Mesodermal cell (in vitro differentiated cells): ENCODE results near the gene DACH1.

Experiments used
- H3K27ac ChIP-seq: 2 replicates; pipeline ENCODE4 v1.7.0; 2013; ENCODE audit warnings: mild to moderate bottlenecking, low read depth, low read length, moderate library complexity; ENCODE audit not compliant: severe bottlenecking
- H3K36me3 ChIP-seq: 2 replicates; pipeline ENCODE4 v1.7.1; 2013; ENCODE audit warnings: mild to moderate bottlenecking, low read length, moderate library complexity; ENCODE audit not compliant: control insufficient read depth, insufficient read depth
- H3K4me1 ChIP-seq: one replicate; pipeline ENCODE4 v1.7.1; 2013; ENCODE audit warnings: mild to moderate bottlenecking, low read length; ENCODE audit not compliant: insufficient read depth, control insufficient read depth, poor library complexity, severe bottlenecking
- H3K4me3 ChIP-seq: 2 replicates; pipeline ENCODE4 v1.7.0; 2013; ENCODE audit warnings: low read length, control low read depth, mild to moderate bottlenecking; ENCODE audit not compliant: insufficient read depth, poor library complexity, severe bottlenecking; ENCODE audit errors: extremely low read depth
- H3K9me3 ChIP-seq: 2 replicates; pipeline ENCODE4 v1.7.1; 2013; ENCODE audit warnings: mild to moderate bottlenecking, low read length, moderate library complexity; ENCODE audit not compliant: control insufficient read depth
- WGBS, 2 experiments: methylation state at CpG; one replicate each; pipeline ENCODE4 v1.1.5; 2013; ENCODE audit warnings: missing lambda C conversion rate in 2 of 2; ENCODE audit not compliant: insufficient coverage in 2 of 2; 5-methylcytosine and 5-hydroxymethylcytosine counted together

DACH1 gene

DNA sequence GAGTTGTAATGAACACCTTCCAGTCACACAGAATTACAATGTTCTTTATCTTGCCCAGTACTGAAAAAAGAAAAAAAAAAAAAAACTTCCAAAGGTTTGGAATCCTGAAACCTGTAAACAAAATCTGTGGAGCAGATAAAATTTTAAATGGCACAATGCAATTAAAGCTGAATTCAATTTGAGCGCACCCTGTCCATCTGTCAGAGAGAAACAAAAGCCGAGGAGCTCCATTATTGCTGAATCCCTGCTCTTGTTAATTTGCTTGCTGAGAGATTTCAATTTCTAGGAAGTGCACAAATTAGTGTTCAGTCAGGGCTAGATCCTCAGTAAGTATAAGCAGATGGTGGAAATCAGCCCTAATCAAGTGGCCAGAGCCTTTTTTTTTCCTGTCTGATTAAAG is 65.2 kb downstream of the DACH1 start:
- no peak overlapping the region for H3K27ac ChIP-seq
- no peaks in the 10 kb centered on the region for H3K36me3 ChIP-seq
- no peaks in the 10 kb centered on the region for H3K4me1 ChIP-seq
- H3K9me3 ChIP-seq = no peaks in the 10 kb centered on the region
- H3K4me3 ChIP-seq = no peak overlapping the region
- WGBS, 2 experiments = 85 to 100% methylated on average over 2 of the region's 2 CpGs

DNA sequence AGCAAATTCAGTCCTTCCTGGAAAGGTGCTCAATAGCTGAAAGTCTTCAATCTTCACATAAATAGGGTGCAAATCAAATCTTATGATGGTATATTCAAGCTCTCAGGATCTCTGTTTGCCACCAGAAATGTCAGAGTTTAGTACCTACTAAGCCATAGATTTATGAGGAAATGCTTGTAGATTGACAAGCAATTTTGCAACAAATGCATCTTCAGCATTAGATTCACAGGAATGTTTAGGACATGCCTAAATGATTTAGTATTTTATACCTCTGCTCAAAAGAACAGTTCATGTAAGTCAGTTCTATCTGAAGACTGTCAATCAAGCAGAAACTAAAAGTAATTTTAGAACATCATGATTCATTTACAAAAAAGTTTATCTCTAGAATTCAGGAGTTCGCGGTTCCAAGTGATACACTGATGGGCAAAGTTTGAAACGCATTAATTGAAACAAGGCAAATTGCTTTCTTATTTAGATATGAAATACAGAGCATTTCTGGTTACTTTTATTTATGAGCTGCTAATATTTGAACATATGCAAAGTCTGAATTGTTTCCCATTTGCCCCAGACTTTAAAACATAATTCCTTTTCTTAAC is 65.7 kb downstream of the DACH1 start:
- Histone ChIP-seq H3K9me3 (no peaks in the 10 kb centered on the region), H3K4me3 (no peak overlapping the region), H3K36me3 (no peaks in the 10 kb centered on the region), H3K4me1 (no peaks in the 10 kb centered on the region), H3K27ac (no peak overlapping the region)
- WGBS, 2 experiments = no CpG with 5 or more reads among the region's 3 CpGs

GRCh38 chr13:71799324-71799723 is 67.7 kb downstream of the DACH1 start:
- Histone ChIP-seq H3K9me3 (no peaks in the 10 kb centered on the region), H3K36me3 (no peaks in the 10 kb centered on the region), H3K27ac (no peak overlapping the region), H3K4me3 (no peak overlapping the region), H3K4me1 (no peaks in the 10 kb centered on the region)
- 80 to 94% methylated on average over 2 to 3 of the region's 4 CpGs for WGBS, 2 experiments

- Histone ChIP-seq H3K4me1 (no peaks in the 10 kb centered on the region), H3K4me3 (no peak overlapping the region), H3K9me3 (no peaks in the 10 kb centered on the region), H3K36me3 (no peaks in the 10 kb centered on the region), H3K27ac (no peak overlapping the region)
- WGBS, 2 experiments = no CpG with 5 or more reads among the region's 1 CpG
Measured at GRCh38 chr13:71798707-71799106, 68.3 kb downstream of the DACH1 start.

DNA sequence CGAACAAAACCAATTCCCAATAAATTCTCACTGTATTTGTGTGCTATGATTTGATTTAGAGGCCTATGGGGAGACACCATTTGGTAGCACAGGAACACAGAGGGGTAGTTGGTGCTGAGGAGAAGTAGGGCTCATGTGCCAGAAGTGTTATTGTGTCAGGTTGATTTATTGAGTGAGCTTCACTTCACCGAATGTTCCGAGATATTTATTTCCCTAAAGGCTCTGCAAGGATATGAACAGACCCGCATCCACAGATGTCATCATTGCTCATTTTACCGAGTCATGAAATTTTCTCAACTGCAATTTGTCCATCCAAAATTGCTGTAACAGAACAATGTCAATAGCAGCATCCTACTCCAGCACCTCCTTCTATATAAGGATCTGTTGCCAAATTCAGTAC is 69.5 kb downstream of the DACH1 start:
- Histone ChIP-seq H3K9me3 (no peaks in the 10 kb centered on the region), H3K36me3 (no peaks in the 10 kb centered on the region), H3K4me3 (no peak overlapping the region), H3K27ac (no peak overlapping the region), H3K4me1 (no peaks in the 10 kb centered on the region)
- WGBS, 2 experiments = 89 to 100% methylated on average over 4 of the region's 5 CpGs

GRCh38 chr13:71789693-71790329 is 77.2 kb downstream of the DACH1 start:
- H3K36me3 ChIP-seq = no peaks in the 10 kb centered on the region
- no peak overlapping the region for H3K4me3 ChIP-seq
- H3K9me3 ChIP-seq = no peaks in the 10 kb centered on the region
- no peak overlapping the region for H3K27ac ChIP-seq
- no peaks in the 10 kb centered on the region for H3K4me1 ChIP-seq
- no CpG with 5 or more reads among the region's 5 CpGs for WGBS, 2 experiments

GRCh38 chr13:71789037-71789436 is 78.0 kb downstream of the DACH1 start:
- no peak overlapping the region for H3K4me3 ChIP-seq
- H3K4me1 ChIP-seq = no peaks in the 10 kb centered on the region
- H3K27ac ChIP-seq = no peak overlapping the region
- no peaks in the 10 kb centered on the region for H3K9me3 ChIP-seq
- H3K36me3 ChIP-seq = no peaks in the 10 kb centered on the region

GRCh38 chr13:71787414-71787813 is 79.6 kb downstream of the DACH1 start:
- Histone ChIP-seq H3K4me3 (no peak overlapping the region), H3K9me3 (no peaks in the 10 kb centered on the region), H3K4me1 (no peaks in the 10 kb centered on the region), H3K36me3 (no peaks in the 10 kb centered on the region), H3K27ac (peak overlapping the region; percentile 69)
- 85 to 91% methylated on average over 3 to 7 of the region's 9 CpGs for WGBS, 2 experiments

DNA sequence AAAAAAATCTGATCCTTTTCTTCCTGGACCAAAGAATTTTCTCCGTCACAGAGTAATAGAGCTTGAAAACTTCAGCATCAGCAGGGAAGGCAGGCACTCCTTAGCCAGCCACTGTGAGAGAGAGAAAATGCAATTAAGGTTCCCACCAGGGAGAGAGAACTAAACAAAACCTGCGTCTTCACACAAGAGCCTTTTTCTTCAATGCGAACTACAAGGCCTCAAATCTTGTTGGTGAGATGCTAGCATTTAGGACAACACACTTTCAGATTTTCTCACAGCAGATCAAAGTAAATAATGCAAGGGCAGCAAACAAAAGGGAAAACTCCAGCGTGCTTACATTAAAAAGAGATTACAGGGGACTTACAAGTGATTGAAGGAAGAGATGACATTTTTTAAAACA is 80.1 kb downstream of the DACH1 start:
- Histone ChIP-seq H3K9me3 (no peaks in the 10 kb centered on the region), H3K4me3 (no peak overlapping the region), H3K27ac (peak overlapping the region; percentile 69), H3K36me3 (no peaks in the 10 kb centered on the region), H3K4me1 (no peaks in the 10 kb centered on the region)
- WGBS, 2 experiments = 0 to 40% methylated on average over 1 of the region's 4 CpGs

GRCh38 chr13:71785361-71785760 is 81.6 kb downstream of the DACH1 start:
- H3K4me1 ChIP-seq = no peaks in the 10 kb centered on the region
- H3K27ac ChIP-seq = no peak overlapping the region

GRCh38 chr13:71780546-71780945 is 86.5 kb downstream of the DACH1 start:
- H3K4me3 ChIP-seq = no peak overlapping the region

More at GRCh38 chr13:71785361-71785760, 81.6 kb downstream of the DACH1 start:
- H3K4me3 ChIP-seq = no peak overlapping the region
- no peaks in the 10 kb centered on the region for H3K36me3 ChIP-seq
- no peaks in the 10 kb centered on the region for H3K9me3 ChIP-seq
- no CpG with 5 or more reads among the region's 2 CpGs for WGBS, 2 experiments

More at GRCh38 chr13:71780546-71780945, 86.5 kb downstream of the DACH1 start:
- H3K9me3 ChIP-seq = no peaks in the 10 kb centered on the region
- WGBS, 2 experiments = 100% methylated on average over 3 of the region's 5 CpGs; no CpG with 5 or more reads in 1 of the 2 experiments
- H3K36me3 ChIP-seq = no peaks in the 10 kb centered on the region
- H3K4me1 ChIP-seq = no peaks in the 10 kb centered on the region
- no peak overlapping the region for H3K27ac ChIP-seq
